PFSK-1 (cell line): Measurements from ENCODE around the gene FGD1. TPM values are rescaled to one million over a fixed set of nuclear protein-coding genes. Genes with fewer than 3 reads are reported as not detected.

Source experiments
- FOXP2 ChIP-seq: optimal IDR thresholded peaks from 2 replicates; pipeline ENCODE3; 2011; ENCODE audit warnings: borderline replicate concordance, control low read depth, inconsistent platforms; ENCODE audit not compliant: insufficient read depth; ENCODE audit errors: extremely low read length, extremely low read depth
- POLR2AphosphoS5 ChIP-seq: IDR thresholded peaks from 2 replicates; pipeline ENCODE4 v1.6.1; 2012; ENCODE audit warnings: low read depth, mild to moderate bottlenecking, control low read depth, low read length, moderate library complexity
- REST ChIP-seq, 2 experiments: IDR thresholded peaks; 2 replicates each; pipeline versions ENCODE4 v1.6.1 to v1.8.0; 2011 to 2012; ENCODE audit warnings: low read depth in 2 of 2, low read length in 2 of 2, control low read depth in 1 of 2, inconsistent platforms in 1 of 2, mild to moderate bottlenecking in 1 of 2, moderate library complexity in 1 of 2; ENCODE audit not compliant: insufficient read depth in 1 of 2
- SIN3A ChIP-seq: IDR thresholded peaks from 2 replicates; pipeline ENCODE4 v1.6.1; 2012; ENCODE audit warnings: mild to moderate bottlenecking, low read length, moderate library complexity, borderline replicate concordance; ENCODE audit not compliant: insufficient read depth
- TAF1 ChIP-seq: IDR thresholded peaks from 2 replicates; pipeline ENCODE4 v1.6.1; 2012; ENCODE audit warnings: low read length, control low read depth, borderline replicate concordance; ENCODE audit not compliant: insufficient read depth
- polyA plus RNA-seq: library from polyadenylated mRNA; unstranded; fragments of >200 nt; gene quantifications from one replicate; pipeline ENCODE4 v1.2.1, GENCODE V29; 2012; ENCODE audit warnings: low read depth, missing spikeins; ENCODE audit not compliant: insufficient read length

The FGD1 gene
- polyA plus RNA-seq: 23.1 TPM

- TF ChIP-seq SIN3A: 0 out of 2 replicates have a peak, but pooled peaks have one; percentile 32
- peak; percentile 48 for TF ChIP-seq FOXP2
- TF ChIP-seq POLR2AphosphoS5: peak; percentile 50; the same call in 1 of the 2 replicates
- TF ChIP-seq REST (IDR thresholded peaks at IDR 0.05; ENCODE audit: insufficient read depth in 1 of 2, low read depth in 2 of 2, low read length in 2 of 2): no peak
- TF ChIP-seq TAF1: 0 out of 2 replicates have a peak, but pooled peaks have one; percentile 28
These were observed at the start of gene FGD1 for GRCh38 chrX:54495814-54496516. FGD1 (minus strand) TSS chrX:54496234; CDS start chrX:54495432, 802 bp downstream.

GRCh38 chrX:54540289-54540688, 44.3 kb upstream of the FGD1 start:
- TF ChIP-seq FOXP2 (no peak), SIN3A (no peak), POLR2AphosphoS5 (no peak)

GRCh38 chrX:54534271-54534670, 38.2 kb upstream of the FGD1 start:
- no peak for TF ChIP-seq TAF1

- TF ChIP-seq REST (IDR thresholded peaks at IDR 0.05; ENCODE audit: insufficient read depth in 1 of 2, low read depth in 2 of 2, low read length in 2 of 2): no peak
- no peak for TF ChIP-seq SIN3A
- TF ChIP-seq TAF1: no peak
- TF ChIP-seq FOXP2: no peak
- TF ChIP-seq POLR2AphosphoS5: no peak
These were observed 34.4 kb upstream of the FGD1 start for GRCh38 chrX:54530357-54530900.

- TF ChIP-seq TAF1: peak; percentile 69
- peak; percentile 75 for TF ChIP-seq POLR2AphosphoS5
- TF ChIP-seq SIN3A: peak; percentile 72; the same call in 1 of the 2 replicates
- TF ChIP-seq REST (IDR thresholded peaks at IDR 0.05; ENCODE audit: insufficient read depth in 1 of 2, low read depth in 2 of 2, low read length in 2 of 2): no peak
These were observed 33.7 kb upstream of the FGD1 start, which contains the start of gene GNL3L for GRCh38 chrX:54529552-54530356. GNL3L (plus strand) TSS chrX:54530219; CDS start chrX:54532567, 2,348 bp downstream.

GRCh38 chrX:54529151-54529550, 33.1 kb upstream of the FGD1 start:
- no peak for TF ChIP-seq FOXP2
- TF ChIP-seq REST (IDR thresholded peaks at IDR 0.05; ENCODE audit: insufficient read depth in 1 of 2, low read depth in 2 of 2, low read length in 2 of 2): no peak
- no peak for TF ChIP-seq POLR2AphosphoS5
- TF ChIP-seq SIN3A: no peak
- no peak for TF ChIP-seq TAF1
